Forelimb muscle (tissue), 1 donor: ENCODE results near the gene COMMD1. TPM values are rescaled to one million over a fixed set of nuclear protein-coding genes. Genes with fewer than 3 reads are reported as not detected.
"Not testable (repeated sequence)": the region's sequence is repeated elsewhere in the genome, so short reads cannot be mapped to it uniquely, and the experiment has no call there.

Experiments used
- DNase-seq: peaks from one replicate; pipeline ENCODE4 v3.0.0-alpha.2; 2013; ENCODE audit warnings: low read depth
- polyA plus RNA-seq: library from polyadenylated mRNA; unstranded; fragments of 120-200 nt; gene quantifications from one replicate; pipeline ENCODE4 v1.2.1, GENCODE V29; 2013; ENCODE audit not compliant: insufficient read length

COMMD1 gene
- polyA plus RNA-seq, 1 donor = 63.9 TPM

- DNase-seq = no peak
Observed at GRCh38 chr2:61924895-61925663, 19.6 kb downstream of the COMMD1 start.

GRCh38 chr2:61926531-61927477, 21.3 kb downstream of the COMMD1 start:
- no peak for DNase-seq

GRCh38 chr2:61928826-61929461, 23.5 kb downstream of the COMMD1 start:
- DNase-seq = no peak

- DNase-seq = no peak
Observed at GRCh38 chr2:61937098-61937497, 31.6 kb downstream of the COMMD1 start.

GRCh38 chr2:61937886-61938285, 32.4 kb downstream of the COMMD1 start:
- no peak for DNase-seq

DNA sequence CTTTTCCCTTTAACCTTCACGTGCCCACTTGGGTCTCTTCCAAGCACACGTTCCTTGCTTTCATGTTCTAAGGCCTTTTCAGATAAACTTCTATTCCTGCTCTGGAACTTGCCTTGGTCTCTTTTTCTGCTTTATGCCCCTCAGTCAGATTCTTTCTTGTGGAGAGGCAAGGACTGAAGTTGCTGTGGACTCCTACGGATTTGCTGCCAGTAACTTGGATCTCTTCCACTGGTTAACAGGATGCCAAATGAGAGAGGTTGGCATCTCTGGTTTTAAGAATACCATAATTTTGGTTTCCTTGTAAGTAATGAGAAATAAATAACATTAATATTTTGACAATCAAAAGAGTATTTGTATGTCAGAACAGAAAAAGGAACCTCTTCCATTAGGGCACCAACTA, 33.0 kb downstream of the COMMD1 start:
- DNase-seq = no peak

- no peak for DNase-seq
Observed at GRCh38 chr2:61943251-61943650, 37.8 kb downstream of the COMMD1 start.

- no peak for DNase-seq
Observed at GRCh38 chr2:61946666-61947065, 41.2 kb downstream of the COMMD1 start.

DNA sequence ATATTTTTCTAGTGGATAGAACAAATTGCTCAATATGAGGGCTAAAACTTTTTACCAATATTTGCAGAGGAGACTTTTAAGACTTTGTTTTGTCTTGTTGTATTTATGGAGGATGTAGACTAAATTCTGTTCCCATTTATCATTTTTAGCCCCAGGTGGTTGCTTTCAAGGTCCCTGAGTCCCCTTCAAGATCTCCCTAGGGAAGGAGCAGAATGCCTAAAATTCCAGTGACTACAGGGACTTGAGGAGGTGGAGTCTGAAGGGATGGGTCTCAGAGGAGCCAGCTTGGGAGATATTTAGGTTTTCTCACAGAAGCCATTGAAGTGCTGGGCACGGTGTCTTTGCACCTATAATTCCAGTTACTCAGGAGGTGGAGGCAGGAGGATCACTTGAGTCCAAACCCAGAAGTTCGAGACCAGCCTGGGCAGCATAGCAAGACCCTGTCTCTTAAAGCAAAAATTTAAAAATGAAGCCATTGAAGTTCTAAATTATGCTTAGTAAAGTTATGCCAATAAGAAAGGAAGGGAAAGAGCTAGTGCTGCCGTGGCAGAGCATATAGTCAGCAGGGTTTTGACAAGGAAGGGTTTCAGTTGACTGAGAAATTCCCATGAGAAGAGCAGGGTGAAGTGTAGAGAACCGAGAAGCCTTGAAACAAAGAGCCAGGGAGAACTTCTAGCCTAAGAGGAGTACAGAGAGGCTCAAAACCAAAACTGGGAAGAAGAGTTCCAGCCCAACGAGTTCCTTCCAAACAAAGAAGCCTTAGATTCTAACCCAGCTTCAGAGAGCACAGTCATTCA, 43.4 kb downstream of the COMMD1 start:
- no peak for DNase-seq

- no peak for DNase-seq
Observed at GRCh38 chr2:61949458-61949713, 43.9 kb downstream of the COMMD1 start.

DNA sequence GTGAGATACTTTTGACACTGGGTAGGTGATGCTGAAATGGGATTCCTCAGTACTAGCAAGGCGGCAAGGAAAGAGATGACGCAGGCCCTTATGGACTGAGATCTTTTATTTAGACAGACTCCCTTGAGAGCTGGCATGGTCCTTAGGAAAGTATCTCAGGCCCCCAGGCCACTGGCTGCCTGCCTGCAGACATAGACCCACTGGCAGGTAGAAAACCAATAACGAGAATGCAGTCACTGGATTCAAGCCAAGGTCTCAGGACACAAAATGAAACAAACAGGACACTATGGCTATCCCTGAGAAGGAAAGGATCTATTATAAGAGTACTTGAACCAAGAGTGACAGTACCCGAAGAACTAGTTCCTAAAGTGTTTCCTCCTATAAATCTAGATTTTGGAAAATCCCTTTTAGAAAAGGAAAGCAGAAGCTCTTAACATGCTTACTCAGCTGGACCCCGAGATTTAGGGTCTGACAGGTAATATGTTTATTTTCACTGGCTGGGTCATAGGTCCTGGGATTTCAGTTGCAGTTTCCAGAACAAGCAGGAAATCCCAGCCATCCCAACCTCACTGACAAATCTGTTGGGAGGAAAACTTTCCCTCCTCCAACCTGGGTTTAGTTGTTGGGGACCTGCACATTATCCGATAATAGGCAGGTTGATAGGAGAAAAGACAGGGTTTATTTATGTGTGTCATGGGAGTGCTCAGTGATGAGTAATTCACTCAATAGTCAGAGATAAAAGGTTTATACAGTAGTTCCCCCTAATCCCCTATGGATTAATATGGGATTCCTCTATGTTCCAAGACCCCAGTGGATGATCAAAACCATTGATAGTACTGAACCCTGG, 44.5 kb downstream of the COMMD1 start:
- DNase-seq = no peak

DNA sequence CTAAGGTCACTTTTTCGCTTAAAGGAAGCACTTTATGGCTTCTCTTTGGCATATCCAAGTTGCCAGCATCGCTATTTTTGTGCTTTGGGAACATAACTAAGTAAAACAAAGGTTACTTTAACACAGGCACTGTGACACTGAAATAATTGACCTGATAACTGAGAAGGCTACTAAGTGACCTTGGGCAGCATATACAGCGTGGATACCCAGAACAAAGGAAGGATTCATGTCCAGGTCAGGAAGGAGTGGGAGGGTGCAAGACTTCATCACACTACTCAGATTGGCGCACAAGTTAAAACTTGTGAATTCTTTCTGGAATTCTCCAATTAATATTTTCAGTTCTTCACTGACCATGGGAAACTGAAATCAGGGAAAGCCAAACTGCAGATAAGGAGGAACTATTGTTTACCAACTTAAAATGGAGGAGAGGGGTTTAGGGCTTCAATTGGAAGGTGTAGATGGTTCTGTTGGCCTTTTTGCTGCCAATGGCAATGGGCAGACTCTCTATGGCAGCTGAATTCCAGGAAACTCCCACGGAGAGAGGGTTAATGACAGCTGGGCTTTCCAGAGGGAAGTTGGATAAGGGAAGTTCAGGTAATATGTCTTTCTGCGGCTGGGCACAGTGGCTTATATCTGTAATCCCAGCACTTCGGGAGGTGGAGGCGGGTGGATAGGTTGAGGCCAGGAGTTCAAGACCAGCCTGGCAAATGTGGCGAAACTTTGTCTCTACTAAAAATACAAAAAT, 45.3 kb downstream of the COMMD1 start:
- DNase-seq = no peak

GRCh38 chr2:61951881-61952280, 46.4 kb downstream of the COMMD1 start:
- no peak for DNase-seq

DNA sequence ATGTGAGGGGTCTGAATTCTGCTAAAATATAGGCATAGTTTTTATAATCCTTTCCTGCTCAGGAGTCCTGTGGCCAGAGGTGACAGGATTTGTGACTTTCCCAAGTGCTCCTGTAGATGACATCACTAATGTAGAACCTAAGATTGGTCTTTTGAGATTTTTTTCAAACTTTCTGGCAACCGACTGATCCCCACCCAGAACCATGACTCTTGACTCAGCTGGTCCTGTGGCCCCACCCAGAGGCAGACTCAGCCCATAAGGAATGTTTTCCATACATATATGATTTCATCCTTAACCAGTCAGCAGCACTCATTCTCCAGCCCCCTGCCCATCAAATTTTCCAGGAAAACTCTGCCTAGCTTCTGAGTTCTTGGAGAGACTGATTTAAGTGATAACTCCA, 46.8 kb downstream of the COMMD1 start:
- no peak for DNase-seq

- DNase-seq = not testable (repeated sequence)
Observed at GRCh38 chr2:61954856-61955255, 49.4 kb downstream of the COMMD1 start.

DNA sequence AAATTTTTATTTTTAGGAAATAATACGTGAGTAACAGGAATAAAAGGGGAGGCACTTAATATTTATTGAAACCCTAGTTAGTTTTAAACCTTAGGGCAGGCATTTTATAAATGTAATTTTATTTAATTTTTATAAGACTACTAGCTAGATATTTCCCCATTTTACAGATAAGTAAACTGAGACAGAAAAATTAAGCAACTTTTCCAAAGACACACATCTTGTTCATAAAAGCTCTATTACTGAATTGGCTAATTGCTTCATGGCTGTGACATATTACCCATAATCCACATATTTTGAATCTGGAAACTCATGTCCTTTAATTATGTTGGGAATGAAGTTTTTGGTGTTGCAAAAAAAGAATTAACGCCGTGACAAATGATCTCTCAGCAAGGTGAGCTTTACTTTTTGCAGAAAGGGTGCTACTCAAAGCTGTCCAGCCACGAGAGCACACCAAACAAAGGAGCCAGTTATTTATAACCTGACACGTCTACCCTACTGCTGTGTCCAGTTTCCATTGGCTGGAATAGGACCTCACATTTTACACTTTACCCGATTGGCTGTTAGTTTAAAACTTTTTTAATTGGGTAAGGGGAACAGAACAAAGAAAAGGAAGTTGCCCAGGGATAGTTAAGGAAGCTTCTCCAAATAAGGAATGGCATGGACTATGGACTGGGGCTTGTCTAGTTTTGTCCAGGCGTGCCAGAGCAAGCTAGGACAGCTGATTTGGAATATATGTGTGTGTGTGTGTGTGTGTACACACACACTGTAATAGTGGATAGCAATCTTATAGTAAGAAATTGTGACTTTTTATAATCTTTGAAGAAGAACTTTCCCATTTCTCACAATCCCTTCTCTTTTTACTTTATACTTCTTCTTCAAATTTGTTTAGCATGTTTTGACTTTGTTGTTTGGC, 54.2 kb downstream of the COMMD1 start:
- no peak for DNase-seq

DNA sequence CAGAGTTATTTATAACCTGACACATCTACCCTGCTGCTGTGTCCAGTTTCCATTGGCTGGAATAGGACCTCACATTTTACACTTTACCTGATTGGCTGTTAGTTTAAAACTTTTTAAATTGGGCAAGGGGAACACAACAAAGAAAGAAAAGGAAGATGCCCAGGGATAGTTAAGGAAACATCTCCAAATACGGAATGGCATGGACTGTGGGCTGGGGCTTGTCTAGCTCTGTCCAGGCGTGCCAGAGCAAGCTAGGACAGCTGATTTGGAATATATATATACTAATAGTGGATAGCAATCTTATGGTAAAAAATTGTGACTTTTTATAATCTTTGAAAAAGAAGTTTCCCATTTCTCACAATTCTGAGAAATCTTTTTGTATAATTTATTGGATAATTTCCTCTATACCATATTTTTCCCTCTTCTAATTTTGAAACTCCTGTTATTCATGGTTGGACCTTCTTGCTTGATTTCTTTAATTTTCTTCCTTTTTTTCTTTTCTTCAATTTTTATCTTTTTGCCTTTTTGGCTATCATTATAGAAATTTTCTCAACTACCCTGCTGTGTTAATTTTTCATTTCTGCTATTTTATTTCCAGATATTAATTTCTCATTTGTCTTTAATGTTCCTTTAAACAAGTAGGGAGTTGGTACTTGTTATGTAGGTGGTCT, 55.9 kb downstream of the COMMD1 start:
- DNase-seq = no peak
